AG04449 (cell line): Measurements from ENCODE around the gene HMGB2.

Source experiments
- CTCF ChIA-PET: fragments of 350-600 bp; formaldehyde crosslinking; extraction: SDS; loops from one replicate; lab custom pipeline; 2021; ENCODE audit warnings: antibody characterized with exemption; lab: Yijun Ruan, JAX
- POLR2A ChIA-PET: fragments of 400-600, 350-600 bp; formaldehyde crosslinking; extraction: SDS; loops from one replicate; lab custom pipeline; 2020; ENCODE audit warnings: antibody characterized with exemption, inconsistent platforms; lab: Yijun Ruan, JAX
- DNase-seq: peaks from one replicate; pipeline ENCODE4 v3.0.0-alpha.2; 2010; ENCODE audit warnings: low read depth, low spot score
- H3K4me3 ChIP-seq: 2 replicates; pipeline ENCODE4 v1.5.1; 2011; ENCODE audit warnings: low read depth, mild to moderate bottlenecking, control low read depth, low read length
- CTCF ChIP-seq: IDR thresholded peaks from one replicate; pipeline ENCODE4 v1.5.1; 2011; ENCODE audit warnings: mild to moderate bottlenecking, moderate library complexity, low read length, control low read depth, inconsistent platforms; ENCODE audit not compliant: insufficient read depth; ENCODE audit errors: missing control alignments

Gene HMGB2

GRCh38 chr4:173365359-173365996 is 31.3 kb upstream of the HMGB2 start:
- POLR2A ChIA-PET: no interaction called here
- no peak for DNase-seq

GRCh38 chr4:173362666-173363065 is 28.5 kb upstream of the HMGB2 start:
- H3K4me3 ChIP-seq: no peak overlapping the region
- POLR2A ChIA-PET: no interaction called here
- CTCF ChIA-PET: interaction anchor here (7.8 kb wide), 1 partner anchor 43 kb away, joined by 67 read pairs; no protein-coding TSS in a partner anchor
- no peak for DNase-seq
- TF ChIP-seq CTCF: no peak

More at GRCh38 chr4:173365359-173365996, 31.3 kb upstream of the HMGB2 start:
- TF ChIP-seq CTCF: no peak
- H3K4me3 ChIP-seq: no peak overlapping the region
- CTCF ChIA-PET: interaction anchor here (0.6 to 0.7 kb wide), 3 partner anchors 37 to 53 kb away, joined by 3 read pairs; no protein-coding TSS in a partner anchor

GRCh38 chr4:173360587-173361221 is 26.5 kb upstream of the HMGB2 start:
- CTCF ChIA-PET: interaction anchor here (0.5 to 7.8 kb wide), 21 partner anchors 9 to 338 kb away, joined by 3 to 67 read pairs (median 4); no protein-coding TSS in a partner anchor

GRCh38 chr4:173357939-173358338 is 23.8 kb upstream of the HMGB2 start:
- DNase-seq: no peak
- ChIA-PET CTCF (interaction anchor here (0.8 to 7.8 kb wide), 5 partner anchors 10 to 61 kb away, joined by 3 to 67 read pairs (median 5); no protein-coding TSS in a partner anchor), POLR2A (interaction anchor here (1.2 kb wide), 1 partner anchor 23 kb away, joined by 6 read pairs; the partner anchor contains the start of gene HMGB2)
- no peak for TF ChIP-seq CTCF
- H3K4me3 ChIP-seq: no peak overlapping the region

More at GRCh38 chr4:173360587-173361221, 26.5 kb upstream of the HMGB2 start:
- DNase-seq: no peak
- POLR2A ChIA-PET: no interaction called here
- no peak overlapping the region for H3K4me3 ChIP-seq
- peak; percentile 26 for TF ChIP-seq CTCF

- no peak for TF ChIP-seq CTCF
- CTCF ChIA-PET: interaction anchor here (0.9 to 2.7 kb wide), 4 partner anchors 9 to 28 kb away, joined by 3 to 20 read pairs (median 4); no protein-coding TSS in a partner anchor
Observed at GRCh38 chr4:173347467-173347866, 13.3 kb upstream of the HMGB2 start.

More at GRCh38 chr4:173347467-173347866, 13.3 kb upstream of the HMGB2 start:
- H3K4me3 ChIP-seq: no peak overlapping the region
- no peak for DNase-seq
- POLR2A ChIA-PET: interaction anchor here (2.6 kb wide), 1 partner anchor 13 kb away, joined by 22 read pairs; the partner anchor contains the start of gene HMGB2
